Fibroblast of lung (primary cell): Measurements from ENCODE around the gene INVS. TPM values are rescaled to one million over a fixed set of nuclear protein-coding genes. Genes with fewer than 3 reads are reported as not detected.

ENCODE experiments used
- DNase-seq, 2 donors: peaks; one replicate each; pipeline versions ENCODE4 v3.0.0 to v3.0.0-alpha.2; 2010; ENCODE audit warnings: low read depth in 2 of 2
- H2AFZ ChIP-seq: 2 replicates; pipeline ENCODE4 v1.5.1; 2012; ENCODE audit warnings: low read length, control low read depth, inconsistent platforms
- H3K27ac ChIP-seq: 2 replicates; pipeline ENCODE4 v1.5.1; 2011; ENCODE audit warnings: low read length, control low read depth; ENCODE audit not compliant: insufficient read depth
- H3K27me3 ChIP-seq: 2 replicates; pipeline ENCODE4 v1.5.1; 2011; ENCODE audit warnings: mild to moderate bottlenecking, low read length; ENCODE audit not compliant: control insufficient read depth, insufficient read depth
- H3K36me3 ChIP-seq: 2 replicates; pipeline ENCODE4 v1.5.1; 2011; ENCODE audit warnings: low read length; ENCODE audit not compliant: control insufficient read depth, insufficient read depth
- H3K4me1 ChIP-seq: 2 replicates; pipeline ENCODE4 v1.5.1; 2011; ENCODE audit warnings: low read length; ENCODE audit not compliant: control insufficient read depth, insufficient read depth; ENCODE audit errors: extremely low read depth
- H3K4me2 ChIP-seq: 2 replicates; pipeline ENCODE4 v1.5.1; 2011; ENCODE audit warnings: low read length, control low read depth; ENCODE audit not compliant: insufficient read depth; ENCODE audit errors: extremely low read depth
- H3K4me3 ChIP-seq, 4 experiments: fragments of 200-600 bp in 1 of 4; sonication (generic) in 1 of 4; replicated peaks in 1 of 4; 2 replicates each; pipeline ENCODE4 v1.5.1; 2011 to 2016; ENCODE audit warnings: low read length in 4 of 4, low read depth in 3 of 4, mild to moderate bottlenecking in 3 of 4, control low read depth in 2 of 4, inconsistent platforms in 1 of 4, mixed read lengths in 1 of 4; ENCODE audit not compliant: insufficient read depth in 1 of 4; ENCODE audit errors: control extremely low read depth in 1 of 4
- H3K79me2 ChIP-seq: 2 replicates; pipeline ENCODE4 v1.5.1; 2012; ENCODE audit warnings: mild to moderate bottlenecking, low read length, inconsistent platforms; ENCODE audit not compliant: control insufficient read depth, insufficient read depth
- H3K9ac ChIP-seq: 2 replicates; pipeline ENCODE4 v1.5.1; 2011; ENCODE audit warnings: mild to moderate bottlenecking, low read length, control low read depth; ENCODE audit not compliant: insufficient read depth
- H3K9me3 ChIP-seq: 2 replicates; pipeline ENCODE4 v1.5.1; 2012; ENCODE audit warnings: low read depth, low read length; ENCODE audit not compliant: control insufficient read depth, insufficient read depth
- H4K20me1 ChIP-seq: 2 replicates; pipeline ENCODE4 v1.5.1; 2011; ENCODE audit warnings: low read length; ENCODE audit not compliant: control insufficient read depth, insufficient read depth; ENCODE audit errors: extremely low read depth
- EZH2 ChIP-seq: IDR thresholded peaks from 2 replicates; pipeline ENCODE4 v1.5.1; 2012; ENCODE audit warnings: low read length, control low read depth, mild to moderate bottlenecking; ENCODE audit errors: missing control alignments
- polyA plus RNA-seq, 2 donors: library from polyadenylated mRNA; depleted of rRNA in 1 of 2; stranded (reverse) in 1 of 2; unstranded in 1 of 2; fragments of >200 nt; gene quantifications; 2 replicates each; pipeline ENCODE4 v1.2.1, GENCODE V29; 2011 to 2012; ENCODE audit warnings: missing spikeins in 1 of 2
- total RNA-seq: library from RNA; depleted of rRNA; stranded (reverse); fragments of >200 nt; gene quantifications from 2 replicates; pipeline ENCODE4 v1.2.1, GENCODE V29; 2014
- TF ChIP-seq, protein P1 (sequence below), 2 donors: IDR thresholded peaks in 1 of 2; conservative IDR thresholded peaks in 1 of 2; 1 replicate in 1 of 2; 2 replicates in 1 of 2; pipeline ENCODE4 v1.5.1; 2011 to 2012; ENCODE audit warnings: low read length in 2 of 2, control low read depth in 1 of 2, inconsistent platforms in 1 of 2, low read depth in 1 of 2, mild to moderate bottlenecking in 1 of 2

The INVS gene
- total and polyA plus RNA-seq, 2 donors (not counting 1 experiment from before 2014, with no cell fraction given) = 13.1 to 45.4 TPM

DNA sequence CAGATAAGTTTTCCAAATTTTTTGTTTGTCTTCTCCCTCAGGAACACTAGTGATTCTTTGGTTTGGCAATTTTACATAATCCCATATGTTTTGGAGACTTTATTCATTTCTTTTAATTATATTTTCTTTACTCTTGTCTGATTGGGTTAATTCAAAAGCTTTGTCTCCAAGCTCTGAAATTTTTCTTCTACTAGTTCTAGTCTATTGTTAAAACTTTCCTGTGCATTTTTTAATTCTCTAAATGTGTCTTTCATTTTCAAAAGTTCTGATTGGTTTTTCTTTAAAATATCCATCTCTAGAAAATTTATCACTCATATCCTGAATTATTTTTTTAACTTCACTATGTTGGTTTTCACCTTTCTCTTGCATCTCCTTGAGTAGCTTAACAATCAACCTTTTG is 92.2 kb downstream of the INVS start:
- Histone ChIP-seq H3K4me3 (no peak overlapping the region), H4K20me1 (no peaks in the 10 kb centered on the region), H3K9me3 (no peaks in the 10 kb centered on the region), H3K9ac (no peak overlapping the region), H3K27me3 (no peaks in the 10 kb centered on the region), H3K4me2 (no peak overlapping the region), H3K27ac (no peak overlapping the region), H3K36me3 (no peaks in the 10 kb centered on the region), H3K4me1 (no peaks in the 10 kb centered on the region), H2AFZ (no peak overlapping the region), H3K79me2 (no peaks in the 10 kb centered on the region)
- no peak for DNase-seq
- TF ChIP-seq, protein P1, sequence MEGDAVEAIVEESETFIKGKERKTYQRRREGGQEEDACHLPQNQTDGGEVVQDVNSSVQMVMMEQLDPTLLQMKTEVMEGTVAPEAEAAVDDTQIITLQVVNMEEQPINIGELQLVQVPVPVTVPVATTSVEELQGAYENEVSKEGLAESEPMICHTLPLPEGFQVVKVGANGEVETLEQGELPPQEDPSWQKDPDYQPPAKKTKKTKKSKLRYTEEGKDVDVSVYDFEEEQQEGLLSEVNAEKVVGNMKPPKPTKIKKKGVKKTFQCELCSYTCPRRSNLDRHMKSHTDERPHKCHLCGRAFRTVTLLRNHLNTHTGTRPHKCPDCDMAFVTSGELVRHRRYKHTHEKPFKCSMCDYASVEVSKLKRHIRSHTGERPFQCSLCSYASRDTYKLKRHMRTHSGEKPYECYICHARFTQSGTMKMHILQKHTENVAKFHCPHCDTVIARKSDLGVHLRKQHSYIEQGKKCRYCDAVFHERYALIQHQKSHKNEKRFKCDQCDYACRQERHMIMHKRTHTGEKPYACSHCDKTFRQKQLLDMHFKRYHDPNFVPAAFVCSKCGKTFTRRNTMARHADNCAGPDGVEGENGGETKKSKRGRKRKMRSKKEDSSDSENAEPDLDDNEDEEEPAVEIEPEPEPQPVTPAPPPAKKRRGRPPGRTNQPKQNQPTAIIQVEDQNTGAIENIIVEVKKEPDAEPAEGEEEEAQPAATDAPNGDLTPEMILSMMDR (conservative IDR thresholded peaks at IDR 0.05 in 1 of 2, IDR thresholded peaks at IDR 0.05 in 1 of 2; ENCODE audit: low read depth in 1 of 2, low read length in 2 of 2) = no peak
- no peak for TF ChIP-seq EZH2

GRCh38 chr9:100193078-100193477 is 94.0 kb downstream of the INVS start:
- Histone ChIP-seq H3K79me2 (no peaks in the 10 kb centered on the region), H3K9me3 (no peaks in the 10 kb centered on the region), H3K36me3 (no peaks in the 10 kb centered on the region), H3K9ac (no peak overlapping the region), H3K4me1 (no peaks in the 10 kb centered on the region), H3K27ac (no peak overlapping the region), H4K20me1 (no peaks in the 10 kb centered on the region), H3K4me2 (no peak overlapping the region), H2AFZ (no peak overlapping the region), H3K27me3 (no peaks in the 10 kb centered on the region), H3K4me3 (no peak overlapping the region)
- TF ChIP-seq EZH2 = no peak
- TF ChIP-seq, protein P1 (conservative IDR thresholded peaks at IDR 0.05 in 1 of 2, IDR thresholded peaks at IDR 0.05 in 1 of 2; ENCODE audit: low read depth in 1 of 2, low read length in 2 of 2) = no peak
- DNase-seq = no peak

- Histone ChIP-seq H3K4me3 (no peak overlapping the region), H3K36me3 (no peaks in the 10 kb centered on the region), H3K27me3 (no peaks in the 10 kb centered on the region), H3K9me3 (no peaks in the 10 kb centered on the region), H3K4me2 (no peak overlapping the region), H3K79me2 (no peaks in the 10 kb centered on the region), H4K20me1 (no peaks in the 10 kb centered on the region), H2AFZ (no peak overlapping the region), H3K4me1 (no peaks in the 10 kb centered on the region), H3K27ac (no peak overlapping the region), H3K9ac (no peak overlapping the region)
- no peak for DNase-seq
- no peak for TF ChIP-seq EZH2
- TF ChIP-seq, protein P1 (conservative IDR thresholded peaks at IDR 0.05 in 1 of 2, IDR thresholded peaks at IDR 0.05 in 1 of 2; ENCODE audit: low read depth in 1 of 2, low read length in 2 of 2) = no peak
Measured at GRCh38 chr9:100196215-100196614, 97.2 kb downstream of the INVS start.
